ENCODE measurements around the gene GPR153.

Gene GPR153

DNA sequence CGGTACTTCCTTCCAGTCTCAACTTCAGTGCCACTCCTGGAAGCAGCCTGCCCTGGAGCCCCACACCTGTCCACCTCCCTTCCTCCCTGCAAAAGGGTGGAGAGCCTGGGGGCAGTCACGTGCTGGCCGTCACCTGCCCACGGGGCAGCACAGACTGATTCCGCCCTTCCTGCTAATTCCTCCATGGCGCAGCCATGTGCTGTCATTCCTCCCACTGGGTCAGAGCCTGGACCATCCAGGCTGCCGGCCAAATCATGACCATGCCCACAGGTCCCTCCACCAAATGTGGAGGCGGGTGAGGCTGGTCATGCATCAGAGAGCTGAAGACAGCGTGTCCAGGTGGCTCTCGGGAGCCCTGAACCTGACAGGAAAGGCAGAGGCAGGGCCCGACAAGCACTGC is 24.4 kb upstream of the GPR153 start:
- DNase-seq = no peak

DNA sequence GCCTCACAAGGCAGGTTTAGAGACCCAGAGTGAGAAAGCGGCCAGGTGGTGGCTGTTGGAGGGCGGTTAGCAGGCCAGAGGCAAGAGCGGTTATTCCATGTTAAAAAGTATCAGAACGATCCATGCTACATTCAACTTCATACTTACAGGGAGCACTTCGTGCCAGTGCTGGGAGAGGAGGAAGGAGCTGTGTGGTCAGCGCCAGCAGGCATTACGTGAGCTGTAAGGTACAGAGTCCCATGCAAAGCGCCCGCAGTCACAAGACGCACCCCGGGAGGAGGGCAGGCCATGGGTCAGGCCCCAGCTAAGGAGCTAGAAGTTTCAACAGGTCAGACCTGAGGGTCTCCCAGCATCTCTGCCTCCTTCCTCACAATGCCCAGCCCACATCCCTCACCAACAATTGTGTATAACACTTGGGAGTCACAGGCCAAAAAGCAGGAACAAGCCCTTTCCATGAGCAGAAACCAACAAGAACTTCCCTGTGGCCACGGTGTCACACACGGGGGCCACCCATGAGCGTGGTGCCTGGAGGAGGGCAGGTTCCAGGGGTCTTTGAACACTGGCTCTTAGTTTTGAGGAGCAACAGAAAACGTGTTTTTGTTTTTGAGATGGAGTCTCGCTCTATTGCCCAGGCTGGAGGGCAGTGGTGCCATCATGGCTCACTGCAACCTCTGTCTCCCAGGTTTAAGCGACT is 21.8 kb upstream of the GPR153 start:
- DNase-seq = no peak

GRCh38 chr1:6281511-6282402 is 20.9 kb upstream of the GPR153 start:
- no peak for DNase-seq

GRCh38 chr1:6280761-6281451 is 20.0 kb upstream of the GPR153 start:
- no peak for DNase-seq

DNA sequence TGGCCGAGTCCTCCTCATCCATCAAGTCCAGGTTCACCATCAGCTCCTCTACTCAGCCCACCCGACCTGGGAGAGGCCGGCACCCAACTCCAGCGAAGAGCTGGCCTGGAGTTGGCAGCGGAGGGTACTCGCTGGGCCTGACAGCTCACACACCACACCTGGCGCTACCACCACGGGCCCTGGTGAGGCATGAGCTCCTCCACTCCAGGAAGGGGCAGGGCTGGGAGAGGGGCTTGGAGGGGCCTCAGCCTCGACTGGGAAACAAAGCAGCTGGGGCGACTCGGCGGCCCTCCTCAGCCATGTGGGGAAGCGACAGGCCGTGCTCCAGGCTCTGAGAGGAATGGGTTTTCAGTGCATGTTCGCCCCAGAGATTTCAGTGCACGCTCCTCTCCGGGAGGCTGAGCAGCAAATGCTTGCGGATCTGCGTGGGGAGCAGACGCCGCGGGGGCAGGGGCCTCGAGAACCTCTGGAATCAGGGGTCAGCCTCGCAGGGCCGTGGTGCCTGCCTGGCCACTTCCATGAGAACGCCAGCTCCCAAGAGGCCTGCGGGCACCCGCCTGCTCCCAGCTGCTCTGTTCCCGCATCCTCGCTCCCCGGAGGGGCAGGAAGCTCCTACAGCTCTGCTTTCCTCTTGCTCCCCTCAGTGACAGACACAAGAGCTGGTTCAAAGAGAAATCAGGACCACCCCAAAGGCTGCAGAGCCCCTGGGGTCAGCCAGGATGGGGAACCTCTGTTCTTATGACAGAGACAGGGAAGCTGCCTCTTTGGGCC is 18.9 kb upstream of the GPR153 start:
- DNase-seq = no peak

DNA sequence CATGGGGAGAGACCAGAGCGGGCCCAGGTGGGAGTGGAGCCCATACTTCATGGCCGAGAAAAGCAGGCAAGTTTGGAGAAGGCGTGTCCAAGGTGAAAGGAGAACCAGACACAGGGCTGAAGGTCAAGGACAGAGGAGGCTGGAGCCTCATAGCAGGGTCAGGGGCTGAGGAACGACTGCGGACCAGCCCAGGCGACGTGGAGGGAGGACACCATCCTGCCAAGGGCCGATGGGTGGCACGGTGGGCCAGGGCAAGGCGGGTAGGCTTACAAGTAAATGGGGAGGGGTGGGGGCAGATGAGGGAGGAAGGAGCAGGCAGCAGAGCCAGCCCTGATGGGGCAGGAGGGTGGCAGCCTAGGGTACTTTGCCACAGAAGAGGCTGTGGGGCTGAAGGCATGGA is 18.2 kb upstream of the GPR153 start:
- DNase-seq = no peak

- no peak for DNase-seq
These were observed 17.4 kb upstream of the GPR153 start for GRCh38 chr1:6278263-6278662.

GRCh38 chr1:6276811-6277555 is 16.1 kb upstream of the GPR153 start:
- DNase-seq = peak; percentile 5

GRCh38 chr1:6275826-6276782 is 15.2 kb upstream of the GPR153 start:
- DNase-seq = no peak

- DNase-seq = no peak
These were observed 13.8 kb upstream of the GPR153 start for GRCh38 chr1:6274622-6275139.

- no peak for DNase-seq
These were observed 13.2 kb upstream of the GPR153 start for GRCh38 chr1:6274102-6274501.

DNA sequence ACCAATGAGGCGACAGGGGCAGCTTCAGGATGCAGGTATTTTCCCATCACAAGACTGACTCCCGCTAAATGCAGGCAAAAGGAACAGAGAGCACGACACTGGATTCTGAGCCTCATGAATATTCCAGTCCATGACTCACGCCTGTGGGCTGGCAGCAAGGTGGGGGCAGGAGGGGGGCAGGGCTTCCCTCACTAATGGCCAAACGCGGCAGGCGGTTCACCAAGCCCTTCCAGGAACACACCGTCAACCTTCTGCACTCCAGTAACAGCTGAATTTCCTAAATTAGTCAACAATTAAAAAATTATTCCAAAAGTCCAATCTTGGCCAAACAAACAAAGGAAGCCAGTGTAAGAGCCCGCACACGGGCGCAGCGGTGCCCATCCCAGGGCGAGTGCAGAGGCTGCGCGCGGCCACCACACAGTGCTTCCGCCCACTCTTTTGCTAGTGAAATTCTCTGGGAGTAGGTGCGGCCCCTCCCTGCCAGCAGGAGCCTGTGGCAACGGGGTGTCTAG is 12.5 kb upstream of the GPR153 start:
- DNase-seq = no peak

DNA sequence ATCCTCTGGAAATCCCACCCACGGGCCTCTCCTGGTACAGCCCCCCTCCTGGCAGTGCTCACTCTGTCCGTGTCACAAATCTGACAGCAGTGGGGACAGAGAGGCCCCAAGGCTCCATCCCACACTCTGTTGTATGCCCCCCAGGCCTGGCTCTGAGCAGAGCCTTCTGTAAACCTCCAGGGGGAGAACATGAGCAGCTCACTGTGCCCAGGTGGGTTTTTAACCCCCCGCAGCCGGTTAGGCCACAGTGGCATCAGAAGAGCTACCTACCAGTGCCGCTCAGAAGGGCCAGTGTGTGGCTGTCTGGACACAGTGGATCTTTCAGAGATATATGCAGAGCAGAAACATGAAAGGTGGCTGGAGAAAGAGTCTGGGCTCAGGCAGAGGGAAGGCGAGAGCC is 12.0 kb upstream of the GPR153 start:
- DNase-seq = no peak

- DNase-seq = no peak
These were observed 11.6 kb upstream of the GPR153 start for GRCh38 chr1:6272452-6272851.

DNA sequence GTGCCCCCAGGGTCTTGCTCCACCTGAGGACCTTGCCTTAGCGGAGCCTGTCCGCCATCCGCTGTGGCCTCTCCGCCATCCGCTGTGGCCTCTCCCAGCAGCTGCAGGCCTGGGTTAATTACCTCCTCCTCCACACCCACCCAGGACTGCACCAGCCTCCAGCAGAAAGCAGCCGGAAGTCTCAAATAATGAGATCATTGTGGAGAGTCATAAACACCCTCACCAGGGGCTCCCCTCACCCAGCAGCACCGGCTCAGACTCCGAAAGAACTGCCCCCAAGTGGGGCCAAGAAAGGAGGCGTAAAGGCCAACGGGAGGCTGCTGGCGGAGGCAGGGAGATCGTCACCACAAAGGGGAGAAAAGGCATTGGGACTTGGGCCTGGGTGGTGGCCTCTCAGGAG is 10.7 kb upstream of the GPR153 start:
- peak; percentile 37 for DNase-seq

GRCh38 chr1:6271006-6271405 is 10.1 kb upstream of the GPR153 start:
- DNase-seq = no peak

DNA sequence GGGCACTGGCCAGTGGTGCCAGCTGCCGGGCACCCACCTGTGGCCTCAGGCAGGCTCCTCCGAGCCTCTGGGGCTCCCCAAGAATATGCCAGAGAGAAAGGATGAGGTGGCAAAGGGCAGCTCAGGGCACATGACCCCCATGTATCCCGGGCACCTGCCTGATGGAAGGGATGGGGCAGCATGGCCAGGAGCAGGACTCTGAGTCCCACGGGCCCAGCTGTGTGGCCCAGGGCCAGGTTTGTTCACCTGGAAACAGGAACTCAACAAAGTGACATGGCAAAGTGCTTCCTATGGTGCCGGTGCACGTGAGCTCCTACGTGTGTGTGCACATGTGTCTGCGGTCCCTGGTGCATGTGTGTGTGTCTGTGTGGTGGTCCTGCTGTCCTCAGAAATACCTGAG is 9.5 kb upstream of the GPR153 start:
- no peak for DNase-seq

GRCh38 chr1:6269720-6270400 is 9.0 kb upstream of the GPR153 start:
- DNase-seq = peak; percentile 40

DNA sequence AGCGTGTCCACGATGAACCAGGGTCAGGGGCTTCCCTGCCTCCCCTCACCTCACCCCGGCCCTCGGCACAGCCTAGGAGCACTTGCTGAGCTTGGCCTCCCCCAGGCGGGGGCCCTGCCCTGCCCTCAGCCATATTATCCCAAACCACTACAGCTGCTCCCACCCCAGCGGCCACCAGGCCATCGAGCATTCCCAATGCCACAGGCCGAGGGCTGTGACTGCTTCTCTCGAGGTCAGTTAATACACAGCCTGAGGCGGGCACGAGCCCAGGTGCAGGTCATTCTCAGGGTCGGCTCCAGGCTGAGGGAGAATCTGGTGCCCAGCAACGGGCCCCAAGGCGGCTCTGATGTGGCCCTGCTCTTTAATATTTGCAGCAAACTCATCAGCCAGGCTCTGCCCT is 8.4 kb upstream of the GPR153 start:
- DNase-seq = no peak

GRCh38 chr1:6268415-6268814 is 7.5 kb upstream of the GPR153 start:
- no peak for DNase-seq
